Cardiac muscle cell (in vitro differentiated cells and primary cell): ENCODE results near the gene MFSD2A. TPM values are rescaled to one million over a fixed set of nuclear protein-coding genes. Genes with fewer than 3 reads are reported as not detected.
"Not testable (repeated sequence)": the region's sequence is repeated elsewhere in the genome, so short reads cannot be mapped to it uniquely, and the experiment has no call there.

ENCODE experiments used
- DNase-seq, 2 donors: peaks; one replicate each; pipeline versions ENCODE4 v3.0.0 to v3.0.0-alpha.2; 2010 to 2017; ENCODE audit warnings: low read depth in 1 of 2, low spot score in 1 of 2
- H3K27ac ChIP-seq: fragments of 200-600 bp; sonication (generic); 2 replicates; pipeline ENCODE4 v1.5.1; 2016
- H3K27me3 ChIP-seq: fragments of 200-600 bp; sonication (generic); 2 replicates; pipeline ENCODE4 v1.6.0; 2016; ENCODE audit warnings: control low read depth
- H3K36me3 ChIP-seq: fragments of 200-600 bp; sonication (generic); 2 replicates; pipeline ENCODE4 v1.5.1; 2016; ENCODE audit warnings: control low read depth
- H3K4me1 ChIP-seq: fragments of 200-600 bp; sonication (generic); 2 replicates; pipeline ENCODE4 v1.8.1; 2017; ENCODE audit warnings: low read depth, mild to moderate bottlenecking, mixed run types
- H3K4me3 ChIP-seq: fragments of 200-600 bp; sonication (generic); 2 replicates; pipeline ENCODE4 v1.5.1; 2016; ENCODE audit warnings: mild to moderate bottlenecking
- H3K9me3 ChIP-seq: fragments of 200-600 bp; sonication (generic); 2 replicates; pipeline ENCODE4 v1.5.1; 2017; ENCODE audit warnings: low read depth, mild to moderate bottlenecking, control low read depth
- CTCF ChIP-seq: IDR thresholded peaks from 2 replicates; pipeline ENCODE4 v1.5.1; 2012; ENCODE audit warnings: low read depth, mild to moderate bottlenecking, low read length
- polyA plus RNA-seq: library from polyadenylated mRNA; unstranded; fragments of >200 nt; fragmentation: Nextera tagmentation; extraction: Ambion mirVana; gene quantifications from 2 replicates; pipeline ENCODE4 v1.2.1, GENCODE V29; 2016
- total RNA-seq: library from RNA; depleted of rRNA; stranded (reverse); fragments of >200 nt; gene quantifications from 2 replicates; pipeline ENCODE4 v1.2.3, GENCODE V29; 2016

Gene MFSD2A
- total and polyA plus RNA-seq, 2 experiments from 2014 or later = 1.0 TPM; not detected in 1

GRCh38 chr1:40001456-40001855 lies 46.5 kb downstream of the MFSD2A start:
- no peaks in the 10 kb centered on the region for H3K27me3 ChIP-seq
- H3K36me3 ChIP-seq = no peaks in the 10 kb centered on the region
- H3K4me1 ChIP-seq = no peaks in the 10 kb centered on the region
- H3K27ac ChIP-seq = no peak overlapping the region
- DNase-seq = no peak
- no peak overlapping the region for H3K4me3 ChIP-seq
- TF ChIP-seq CTCF = no peak
- no peaks in the 10 kb centered on the region for H3K9me3 ChIP-seq

GRCh38 chr1:40003156-40004093 lies 48.5 kb downstream of the MFSD2A start:
- Histone ChIP-seq H3K9me3 (no peaks in the 10 kb centered on the region), H3K4me1 (no peaks in the 10 kb centered on the region), H3K27me3 (no peaks in the 10 kb centered on the region), H3K36me3 (no peaks in the 10 kb centered on the region), H3K4me3 (no peak overlapping the region), H3K27ac (no peak overlapping the region)
- DNase-seq = no peak
- no peak for TF ChIP-seq CTCF

- Histone ChIP-seq H3K36me3 (no peaks in the 10 kb centered on the region), H3K27me3 (no peaks in the 10 kb centered on the region), H3K4me3 (no peak overlapping the region), H3K27ac (no peak overlapping the region), H3K4me1 (no peaks in the 10 kb centered on the region), H3K9me3 (no peaks in the 10 kb centered on the region)
- TF ChIP-seq CTCF = no peak
- DNase-seq = no peak
Observed at GRCh38 chr1:40004857-40005256, 49.9 kb downstream of the MFSD2A start.

- not testable (repeated sequence) for H3K4me3 ChIP-seq, H3K36me3 ChIP-seq, H3K27me3 ChIP-seq, H3K9me3 ChIP-seq, DNase-seq, H3K27ac ChIP-seq, H3K4me1 ChIP-seq
Observed at GRCh38 chr1:40007481-40008034, 52.6 kb downstream of the MFSD2A start.

- no peaks in the 10 kb centered on the region for H3K27me3 ChIP-seq
- H3K9me3 ChIP-seq = no peaks in the 10 kb centered on the region
- DNase-seq = no peak
- H3K36me3 ChIP-seq = no peaks in the 10 kb centered on the region
- no peak overlapping the region for H3K4me3 ChIP-seq
- TF ChIP-seq CTCF = no peak
- H3K4me1 ChIP-seq = no peaks in the 10 kb centered on the region
- H3K27ac ChIP-seq = no peak overlapping the region
Observed at GRCh38 chr1:40011198-40011597, 56.3 kb downstream of the MFSD2A start.

- H3K27ac ChIP-seq = no peak overlapping the region
- no peaks in the 10 kb centered on the region for H3K9me3 ChIP-seq
- no peak overlapping the region for H3K4me3 ChIP-seq
- no peaks in the 10 kb centered on the region for H3K27me3 ChIP-seq
- peak in 1 of 2 donors; percentile 22 for DNase-seq
- no peak for TF ChIP-seq CTCF
- H3K4me1 ChIP-seq = no peaks in the 10 kb centered on the region
- H3K36me3 ChIP-seq = no peaks in the 10 kb centered on the region
Observed at GRCh38 chr1:40014253-40014706, 59.3 kb downstream of the MFSD2A start.
